ENCODE data around the gene SLC17A7. TPM values are rescaled to one million over a fixed set of nuclear protein-coding genes. Genes with fewer than 3 reads are reported as not detected.

Gene SLC17A7

Small RNA genes lying within 50 kb of the gene (small RNA-seq; reads per million reads assigned to genes)
- gene SNORD32A (not detected), gene SNORD33 (not detected), gene SNORD34 (not detected), gene SNORD35A (not detected)

All from skeletal muscle satellite cell (primary cell).